Stimulated activated CD4-positive, alpha-beta T cell treated with anti-CD3 and anti-CD28 coated beads, Interleukin-1b, Interleukin-23, amount 100 ng/mL, for 48 hours (primary cell): Measurements from ENCODE around the gene FAM131A.
"Not testable (repeated sequence)": the region's sequence is repeated elsewhere in the genome, so short reads cannot be mapped to it uniquely, and the experiment has no call there.

ENCODE experiments used
- DNase-seq: peaks from one replicate; pipeline ENCODE4 v3.0.0-alpha.2; 2020

FAM131A gene

GRCh38 chr3:184317201-184317600, 20.2 kb upstream of the FAM131A start:
- no peak for DNase-seq

- peak; percentile 46 for DNase-seq
Observed at GRCh38 chr3:184320104-184320445, 17.3 kb upstream of the FAM131A start.

- DNase-seq, result no peak
Observed at GRCh38 chr3:184321666-184322065, 15.7 kb upstream of the FAM131A start.

- DNase-seq, result no peak
Observed at GRCh38 chr3:184322731-184323487, 14.5 kb upstream of the FAM131A start.

GRCh38 chr3:184323696-184324095, 13.7 kb upstream of the FAM131A start:
- no peak for DNase-seq

- no peak for DNase-seq
Observed at GRCh38 chr3:184325269-184325668, 12.1 kb upstream of the FAM131A start.

GRCh38 chr3:184325715-184326369, 11.6 kb upstream of the FAM131A start:
- DNase-seq, result peak; percentile 63

- no peak for DNase-seq
Observed at GRCh38 chr3:184327171-184327570, 10.2 kb upstream of the FAM131A start.

GRCh38 chr3:184328516-184328915, 8.9 kb upstream of the FAM131A start:
- no peak for DNase-seq

GRCh38 chr3:184332370-184333090, 4.9 kb upstream of the FAM131A start:
- no peak for DNase-seq

GRCh38 chr3:184333190-184333589, 4.2 kb upstream of the FAM131A start:
- no peak for DNase-seq

GRCh38 chr3:184333700-184334099, 3.7 kb upstream of the FAM131A start:
- no peak for DNase-seq

GRCh38 chr3:184334470-184335158, 2.8 kb upstream of the FAM131A start:
- peak; percentile 64 for DNase-seq

GRCh38 chr3:184335291-184335660, 2.1 kb upstream of the FAM131A start:
- DNase-seq, result no peak

- peak; percentile 84 for DNase-seq
Observed at GRCh38 chr3:184335661-184336546, 1.5 kb upstream of the FAM131A start.

GRCh38 chr3:184336547-184337398, 627 bp upstream of the FAM131A start:
- DNase-seq, result no peak

- no peak for DNase-seq
Observed at GRCh38 chr3:184337981-184338380, 581 bp downstream of the FAM131A start.

- no peak for DNase-seq
Observed at GRCh38 chr3:184338511-184338945, 1.1 kb downstream of the FAM131A start.

- DNase-seq, result no peak
Observed at GRCh38 chr3:184339001-184339400, 1.6 kb downstream of the FAM131A start.

GRCh38 chr3:184339451-184340135, 2.2 kb downstream of the FAM131A start:
- not testable (repeated sequence) for DNase-seq

GRCh38 chr3:184341925-184342324, 4.5 kb downstream of the FAM131A start:
- DNase-seq, result no peak
